A549 (cell line): Measurements from ENCODE around the gene DPPA4. TPM values are rescaled to one million over a fixed set of nuclear protein-coding genes. Genes with fewer than 3 reads are reported as not detected.
"Not testable (repeated sequence)": the region's sequence is repeated elsewhere in the genome, so short reads cannot be mapped to it uniquely, and the experiment has no call there.

Experiments used
- ATAC-seq, 2 experiments: fragments of 200-7000 bp in 1 of 2; fragments of >200 bp in 1 of 2; cut with Nextera tagmentation in 1 of 2; cut with Tn5 transposase in 1 of 2; 3 replicates each; pipeline versions ENCODE4 v1.8.0 to v1.9.1; 2018 to 2020; ENCODE audit warnings: mild to moderate bottlenecking in 1 of 2, moderate library complexity in 1 of 2
- CTCF ChIA-PET: fragments of 300-600 bp; sonication (Branson Sonifier 250); formaldehyde crosslinking; extraction: SDS; loops from one replicate; lab custom pipeline; 2021; ENCODE audit warnings: antibody characterized with exemption, inconsistent platforms; lab: Yijun Ruan, JAX
- POLR2A ChIA-PET: fragments of 350-600 bp; formaldehyde crosslinking; extraction: SDS; loops from one replicate; lab custom pipeline; 2021; ENCODE audit warnings: antibody characterized with exemption, inconsistent platforms; lab: Yijun Ruan, JAX
- DNase-seq, 2 experiments: peaks; one replicate each; pipeline versions ENCODE4 v3.0.0 to v3.0.0-alpha.2; 2011 to 2016; ENCODE audit warnings: low read depth in 1 of 2, low spot score in 1 of 2
- FAIRE-seq: peaks from 2 replicates; lab custom pipeline; 2011; peaks lifted over from hg19 to GRCh38; lab: Jason Lieb, UNC
- H3K27ac ChIP-seq, 2 experiments: fragments of >200 bp; sonication (Bioruptor Twin); formaldehyde crosslinking; 3 replicates each; pipeline ENCODE4 v1.5.1; 2016 to 2017
- H3K4me1 ChIP-seq: fragments of >200 bp; sonication (Bioruptor Twin); formaldehyde crosslinking; 3 replicates; pipeline ENCODE4 v1.6.1; 2016
- H3K4me2 ChIP-seq: fragments of >200 bp; sonication (Bioruptor Twin); formaldehyde crosslinking; 3 replicates; pipeline ENCODE4 v1.6.1; 2016
- H3K4me3 ChIP-seq: fragments of >200 bp; sonication (Bioruptor Twin); formaldehyde crosslinking; 3 replicates; pipeline ENCODE4 v1.5.1; 2016
- H3K9me3 ChIP-seq: fragments of >200 bp; sonication (Bioruptor Twin); formaldehyde crosslinking; 3 replicates; pipeline ENCODE4 v1.6.1; 2016
- CEBPB ChIP-seq, 2 experiments: fragments of >200 bp in 1 of 2; sonication (Bioruptor Twin) in 1 of 2; formaldehyde crosslinking in 1 of 2; IDR thresholded peaks; 2 replicates each; pipeline ENCODE4 v1.6.1; 2012 to 2016
- EP300 ChIP-seq, 2 experiments: fragments of >200 bp; sonication (Bioruptor Twin); formaldehyde crosslinking; IDR thresholded peaks; 2 replicates in 1 of 2; 3 replicates in 1 of 2; pipeline ENCODE4 v1.6.1; 2016 to 2017
- FOSL2 ChIP-seq, 2 experiments: fragments of 450-650 bp in 1 of 2; fragments of >200 bp in 1 of 2; sonication (Bioruptor Twin) in 1 of 2; formaldehyde crosslinking; IDR thresholded peaks; 2 replicates each; pipeline versions ENCODE4 v1.5.0 to v1.6.1; 2016 to 2020; ENCODE audit warnings: mild to moderate bottlenecking in 1 of 2, moderate library complexity in 1 of 2
- FOXS1 ChIP-seq: fragments of 250-450 bp; sonication (Bioruptor Pico); IDR thresholded peaks from 2 replicates; pipeline ENCODE4 v1.5.0; 2020; ENCODE audit warnings: mild to moderate bottlenecking, moderate library complexity
- GATA3 ChIP-seq: IDR thresholded peaks from 2 replicates; pipeline ENCODE4 v1.6.1; 2012; ENCODE audit warnings: borderline replicate concordance
- HES2 ChIP-seq: fragments of >200 bp; sonication (Bioruptor Twin); formaldehyde crosslinking; IDR thresholded peaks from 2 replicates; pipeline ENCODE4 v1.6.1; 2016
- HOXB13 ChIP-seq: fragments of 250-450 bp; sonication (Bioruptor Pico); IDR thresholded peaks from 2 replicates; pipeline ENCODE4 v1.5.0; 2020; ENCODE audit warnings: low read depth, mild to moderate bottlenecking, moderate library complexity
- HOXB5 ChIP-seq: fragments of 250-450 bp; sonication (Bioruptor Pico); IDR thresholded peaks from 2 replicates; pipeline ENCODE4 v1.5.0; 2020; ENCODE audit warnings: mild to moderate bottlenecking, moderate library complexity
- JUNB ChIP-seq: fragments of >200 bp; sonication (Bioruptor Twin); formaldehyde crosslinking; IDR thresholded peaks from 2 replicates; pipeline ENCODE4 v1.6.1; 2016
- KDM1A ChIP-seq: fragments of 200-600 bp; sonication (generic); IDR thresholded peaks from 2 replicates; pipeline ENCODE4 v1.6.1; 2016; ENCODE audit warnings: low read depth, mild to moderate bottlenecking
- RAD21 ChIP-seq, 2 experiments: fragments of >200 bp in 1 of 2; sonication (Bioruptor Twin) in 1 of 2; formaldehyde crosslinking in 1 of 2; IDR thresholded peaks in 1 of 2; conservative IDR thresholded peaks in 1 of 2; 2 replicates in 1 of 2; 3 replicates in 1 of 2; pipeline ENCODE4 v1.6.1; 2012 to 2018; ENCODE audit warnings: inconsistent platforms in 1 of 2
- REST ChIP-seq: fragments of 200-600 bp; sonication (generic); IDR thresholded peaks from 2 replicates; pipeline ENCODE4 v1.6.1; 2016; ENCODE audit warnings: antibody characterized with exemption, mild to moderate bottlenecking, moderate library complexity
- SMC3 ChIP-seq: fragments of >200 bp; sonication (Bioruptor Twin); formaldehyde crosslinking; IDR thresholded peaks from 3 replicates; pipeline ENCODE4 v1.6.1; 2018; ENCODE audit warnings: inconsistent platforms
- TP53 ChIP-seq: fragments of 250-450 bp; sonication (Bioruptor Pico); IDR thresholded peaks from 2 replicates; pipeline ENCODE4 v1.5.0; 2021; ENCODE audit warnings: mild to moderate bottlenecking, moderate library complexity
- ZFP36 ChIP-seq: fragments of 450-650 bp; IDR thresholded peaks from 2 replicates; pipeline ENCODE4 v1.6.1; 2014; ENCODE audit warnings: borderline replicate concordance; ENCODE audit not compliant: partially characterized antibody
- ZSCAN20 ChIP-seq: fragments of 250-450 bp; sonication (Bioruptor Pico); IDR thresholded peaks from 2 replicates; pipeline ENCODE4 v1.8.0; 2022; ENCODE audit warnings: mild to moderate bottlenecking, moderate library complexity
- WGBS: methylation state at CpG from one replicate; pipeline ENCODE4 v1.1.6; 2017; ENCODE audit errors: missing lambda C conversion rate; 5-methylcytosine and 5-hydroxymethylcytosine counted together
- polyA plus RNA-seq, 4 experiments: library from polyadenylated mRNA; depleted of rRNA in 3 of 4; stranded (reverse); fragments of >200 nt; fragmentation: RNase III in 1 of 4; extraction: RNeasy Plus Mini Kit Qiagen cat#74134 plus additional on column Dnase treatment in 1 of 4; gene quantifications; 2 replicates in 3 of 4; 3 replicates in 1 of 4; pipeline ENCODE4 v1.2.3, GENCODE V29; 2011 to 2017
- TF ChIP-seq, protein P1 (sequence below): IDR thresholded peaks from 2 replicates; pipeline ENCODE4 v1.6.1; 2012
- TF ChIP-seq, protein P2 (sequence below): IDR thresholded peaks from 2 replicates; pipeline ENCODE4 v1.6.1; 2012; ENCODE audit warnings: low read depth, borderline replicate concordance

Gene DPPA4
- polyA plus RNA-seq, 2 of the 4 experiments (the other 2 are of a cell fraction) = not detected

DNA sequence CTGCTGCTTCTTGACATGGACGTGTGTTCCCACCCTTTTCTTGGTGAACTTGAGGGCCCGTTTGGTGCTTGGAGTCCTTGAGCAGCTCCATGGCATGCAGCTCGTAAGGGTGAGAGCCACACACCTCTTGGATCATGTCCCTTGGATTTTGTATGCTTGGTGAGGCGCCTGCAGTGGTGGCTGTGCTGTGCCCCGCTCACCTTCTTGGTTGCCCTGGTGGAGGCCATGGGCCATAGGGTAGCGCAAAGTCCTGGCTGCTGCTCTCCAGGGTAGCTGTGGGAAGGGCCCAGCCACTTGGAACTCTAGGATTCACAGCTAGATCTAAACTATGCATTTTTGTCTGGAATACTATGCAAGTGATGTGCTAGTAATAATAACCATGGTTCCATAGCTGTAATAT, 26.7 kb upstream of the DPPA4 start:
- CTCF ChIA-PET = interaction anchor here (0.6 to 1.2 kb wide), 2 partner anchors 33 to 1622 kb away, joined by 3 to 5 read pairs; no protein-coding TSS in a partner anchor
- Histone ChIP-seq H3K9me3 (no peaks in the 10 kb centered on the region), H3K27ac (peak overlapping the region; percentile 66 to 69), H3K4me1 (peaks cover 20% of the 10 kb centered on the region; the same call in 2 of the 3 replicates), H3K4me2 (peak overlapping the region; percentile 15; the same call in 1 of the 3 replicates), H3K4me3 (no peak overlapping the region)
- no peak for DNase-seq
- WGBS = 61% methylated on average over 6 of the region's 6 CpGs
- peak in 1 of 2 experiments; percentile 68; a peak in 2 of 6 replicates for ATAC-seq
- POLR2A ChIA-PET = no interaction called here
- no peak for FAIRE-seq
- TF ChIP-seq REST (peak; percentile 32; the same call in 1 of the 2 replicates), ZFP36 (no peak)

DNA sequence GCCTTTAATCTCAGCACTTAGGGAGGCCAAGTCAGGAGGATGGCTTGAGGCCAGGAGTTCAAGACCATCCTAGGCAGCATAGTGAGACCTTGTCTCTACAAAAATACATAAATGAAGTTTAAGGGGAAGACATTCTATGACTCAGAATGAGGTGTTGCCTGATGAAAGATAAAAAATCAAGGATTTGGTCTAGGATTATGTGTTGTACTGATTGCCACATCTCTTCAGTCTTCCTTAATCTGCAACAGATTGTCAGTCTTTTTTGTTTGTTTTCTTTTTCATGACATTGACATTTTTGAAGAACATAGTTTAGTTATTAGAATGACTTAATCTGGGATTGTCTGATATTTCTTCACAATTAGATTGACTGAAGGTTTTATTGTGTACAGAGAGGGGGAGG, 26.3 kb upstream of the DPPA4 start:
- H3K4me2 ChIP-seq = peak overlapping the region; percentile 53; the same call in 2 of the 3 replicates
- TF ChIP-seq HES2 (peak; percentile 55; the same call in 1 of the 2 replicates), HOXB5 (CRISPR knock-in tag) (no peak), GATA3 (peak; percentile 55; the same call in 1 of the 2 replicates), ZFP36 (no peak), JUNB (peak; percentile 79), HOXB13 (CRISPR knock-in tag) (no peak), ZSCAN20 (CRISPR knock-in tag) (no peak), CEBPB (IDR thresholded peaks at IDR 0.05) (peak; percentile 57 to 75), EP300 (IDR thresholded peaks at IDR 0.05) (peak in 1 of 2 experiments; percentile 38; a peak in 1 of 5 replicates), TP53 (CRISPR knock-in tag) (no peak), FOSL2 (IDR thresholded peaks at IDR 0.05) (peak; percentile 62; the same call in 1 of the 2 replicates), FOSL2 (CRISPR knock-in tag; IDR thresholded peaks at IDR 0.05) (peak; percentile 38; the same call in 1 of the 2 replicates), FOXS1 (CRISPR knock-in tag) (no peak)
- TF ChIP-seq, protein P1, sequence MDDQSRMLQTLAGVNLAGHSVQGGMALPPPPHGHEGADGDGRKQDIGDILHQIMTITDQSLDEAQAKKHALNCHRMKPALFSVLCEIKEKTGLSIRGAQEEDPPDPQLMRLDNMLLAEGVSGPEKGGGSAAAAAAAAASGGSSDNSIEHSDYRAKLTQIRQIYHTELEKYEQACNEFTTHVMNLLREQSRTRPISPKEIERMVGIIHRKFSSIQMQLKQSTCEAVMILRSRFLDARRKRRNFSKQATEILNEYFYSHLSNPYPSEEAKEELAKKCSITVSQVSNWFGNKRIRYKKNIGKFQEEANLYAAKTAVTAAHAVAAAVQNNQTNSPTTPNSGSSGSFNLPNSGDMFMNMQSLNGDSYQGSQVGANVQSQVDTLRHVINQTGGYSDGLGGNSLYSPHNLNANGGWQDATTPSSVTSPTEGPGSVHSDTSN = no peak
- CTCF ChIA-PET = interaction anchor here (1.2 kb wide), 1 partner anchor 33 kb away, joined by 5 read pairs; no protein-coding TSS in a partner anchor
- H3K4me3 ChIP-seq = no peak overlapping the region
- FAIRE-seq (no peak), ATAC-seq (peak in 1 of 2 experiments; percentile 76; a peak in 3 of 6 replicates), DNase-seq (peak in 1 of 2 experiments; percentile 33)
- H3K9me3 ChIP-seq = no peaks in the 10 kb centered on the region
- H3K27ac ChIP-seq = peak overlapping the region; percentile 69 to 75; a peak in 4 of 6 replicates
- peaks cover 20% of the 10 kb centered on the region; the same call in 2 of the 3 replicates for H3K4me1 ChIP-seq
- POLR2A ChIA-PET = no interaction called here

DNA sequence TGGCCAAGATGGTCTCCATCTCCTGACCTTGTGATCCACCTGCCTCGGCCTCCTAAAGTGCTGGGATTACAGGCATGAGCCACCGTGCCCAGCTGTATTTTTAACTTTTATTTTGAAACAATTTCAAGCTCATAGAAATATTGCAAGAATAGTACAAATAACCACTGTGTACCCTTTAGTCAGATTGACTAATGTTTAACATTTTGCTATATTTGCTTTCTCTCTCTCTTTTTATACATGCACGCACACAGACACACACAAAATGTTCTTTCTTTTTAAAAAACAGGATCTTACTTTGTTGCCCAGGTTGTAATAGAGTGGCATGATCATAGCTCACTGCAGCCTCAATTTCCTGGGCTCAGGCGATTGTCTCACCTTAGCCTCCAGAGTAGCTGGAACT, 25.5 kb upstream of the DPPA4 start:
- DNase-seq = peak in 1 of 2 experiments; percentile 7
- WGBS = 12% methylated on average over 4 of the region's 4 CpGs
- peaks cover 20% of the 10 kb centered on the region; the same call in 2 of the 3 replicates for H3K4me1 ChIP-seq
- no peaks in the 10 kb centered on the region for H3K9me3 ChIP-seq
- ChIA-PET POLR2A (no interaction called here), CTCF (interaction anchor here (0.6 to 1.2 kb wide), 2 partner anchors 10 to 87 kb away, joined by 3 to 4 read pairs; no protein-coding TSS in a partner anchor)
- H3K4me2 ChIP-seq = peak overlapping the region; percentile 53
- FAIRE-seq = no peak
- no peak for TF ChIP-seq ZSCAN20 (CRISPR knock-in tag)
- TF ChIP-seq RAD21 (conservative IDR thresholded peaks at IDR 0.05 in 1 of 2, IDR thresholded peaks at IDR 0.05 in 1 of 2) = no peak
- TF ChIP-seq KDM1A = no peak
- TF ChIP-seq SMC3 = no peak
- TF ChIP-seq, protein P2, sequence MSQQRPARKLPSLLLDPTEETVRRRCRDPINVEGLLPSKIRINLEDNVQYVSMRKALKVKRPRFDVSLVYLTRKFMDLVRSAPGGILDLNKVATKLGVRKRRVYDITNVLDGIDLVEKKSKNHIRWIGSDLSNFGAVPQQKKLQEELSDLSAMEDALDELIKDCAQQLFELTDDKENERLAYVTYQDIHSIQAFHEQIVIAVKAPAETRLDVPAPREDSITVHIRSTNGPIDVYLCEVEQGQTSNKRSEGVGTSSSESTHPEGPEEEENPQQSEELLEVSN = no peak
- TF ChIP-seq, all 56 proteins: peak for 0
- peak; percentile 36 to 56; a peak in 3 of 6 replicates for ATAC-seq
- H3K4me3 ChIP-seq = no peak overlapping the region
- H3K27ac ChIP-seq = peak overlapping the region; percentile 67 to 75

DNA sequence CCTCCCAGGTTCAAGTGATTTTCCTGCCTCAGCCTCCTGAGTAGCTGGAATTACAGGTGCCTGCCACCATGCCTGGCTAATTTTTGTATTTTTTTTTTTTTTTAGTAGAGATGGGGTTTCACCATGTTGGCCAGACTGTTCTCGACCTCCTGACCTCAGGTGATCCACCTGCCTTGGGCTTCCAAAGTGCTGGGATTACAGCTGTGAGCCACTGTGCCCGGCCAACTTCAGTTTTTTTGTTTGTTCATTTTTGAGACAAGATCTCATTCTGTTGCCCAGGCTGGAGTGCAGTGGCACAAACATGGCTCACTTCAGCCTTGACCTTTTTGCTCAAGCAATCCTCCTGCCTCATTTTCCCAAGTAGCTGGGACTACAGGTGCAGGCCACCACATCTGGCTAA, 21.5 kb upstream of the DPPA4 start:
- H3K4me3 ChIP-seq, DNase-seq, ATAC-seq, H3K9me3 ChIP-seq, H3K4me2 ChIP-seq, H3K27ac ChIP-seq, FAIRE-seq, POLR2A ChIA-PET: not testable (repeated sequence)
- CTCF ChIA-PET = interaction anchor here (0.9 kb wide), 1 partner anchor 10 kb away, joined by 4 read pairs; no protein-coding TSS in a partner anchor
- H3K4me1 ChIP-seq = peaks cover 12% of the 10 kb centered on the region; the same call in 2 of the 3 replicates
- WGBS = 54% methylated on average over 2 of the region's 2 CpGs
